Activated CD8-positive, alpha-beta memory T cell treated with anti-CD3 and anti-CD28 coated beads, Interleukin-2, amount 50 U/mL, for 48 hours (primary cell): Measurements from ENCODE around the gene CLEC3B.
"Not testable (repeated sequence)": the region's sequence is repeated elsewhere in the genome, so short reads cannot be mapped to it uniquely, and the experiment has no call there.

Source experiments
- DNase-seq: peaks from one replicate; pipeline ENCODE4 v3.0.0-alpha.2; 2020

Gene CLEC3B

GRCh38 chr3:45071075-45071474, 45.0 kb downstream of the CLEC3B start:
- DNase-seq = no peak

GRCh38 chr3:45075821-45076625, 49.9 kb downstream of the CLEC3B start:
- no peak for DNase-seq

GRCh38 chr3:45078256-45078655, 52.2 kb downstream of the CLEC3B start:
- not testable (repeated sequence) for DNase-seq

- DNase-seq = no peak
These were observed 52.9 kb downstream of the CLEC3B start for GRCh38 chr3:45078910-45079522.

- no peak for DNase-seq
These were observed 53.6 kb downstream of the CLEC3B start for GRCh38 chr3:45079715-45080114.

- DNase-seq = no peak
These were observed 54.7 kb downstream of the CLEC3B start for GRCh38 chr3:45080824-45081223.

GRCh38 chr3:45081506-45082141, 55.5 kb downstream of the CLEC3B start:
- DNase-seq = no peak

GRCh38 chr3:45082142-45082538, 56.0 kb downstream of the CLEC3B start:
- DNase-seq = no peak

- no peak for DNase-seq
These were observed 56.9 kb downstream of the CLEC3B start for GRCh38 chr3:45083023-45083422.

- DNase-seq = no peak
These were observed 58.3 kb downstream of the CLEC3B start for GRCh38 chr3:45084361-45084760.

GRCh38 chr3:45084820-45085816, 59.0 kb downstream of the CLEC3B start:
- DNase-seq = no peak
